ENCODE results near the gene PCED1B.

PCED1B gene

GRCh38 chr12:47281667-47282171 is 202.3 kb downstream of the PCED1B start:
- no peak for FAIRE-seq

GRCh38 chr12:47282206-47282605 is 202.8 kb downstream of the PCED1B start:
- FAIRE-seq, result no peak

Measured in A204.1 (cell line).